Ramos (cell line): Measurements from ENCODE around the gene VEPH1.

Experiments
- in situ Hi-C: fragments of 300-500 bp; cut with MboI; formaldehyde crosslinking; loops from one replicate; pipeline ENCODE4 v1.14.3; 2022; ENCODE audit warnings: low sequenced_read_pairs; ENCODE audit not compliant: unreplicated experiment

Gene VEPH1

GRCh38 chr3:157502916-157503595 lies at the start of gene VEPH1:
TSS of gene VEPH1 (minus strand) at chr3:157503416. CDS start at chr3:157495349, 8,067 bp downstream.
- in situ Hi-C loops, result no loop called here

- in situ Hi-C loops, result no loop called here
Observed at GRCh38 chr3:157551961-157552360, 48.7 kb upstream of the VEPH1 start.

GRCh38 chr3:157549498-157549897 lies 46.3 kb upstream of the VEPH1 start:
- in situ Hi-C loops, result no loop called here

DNA sequence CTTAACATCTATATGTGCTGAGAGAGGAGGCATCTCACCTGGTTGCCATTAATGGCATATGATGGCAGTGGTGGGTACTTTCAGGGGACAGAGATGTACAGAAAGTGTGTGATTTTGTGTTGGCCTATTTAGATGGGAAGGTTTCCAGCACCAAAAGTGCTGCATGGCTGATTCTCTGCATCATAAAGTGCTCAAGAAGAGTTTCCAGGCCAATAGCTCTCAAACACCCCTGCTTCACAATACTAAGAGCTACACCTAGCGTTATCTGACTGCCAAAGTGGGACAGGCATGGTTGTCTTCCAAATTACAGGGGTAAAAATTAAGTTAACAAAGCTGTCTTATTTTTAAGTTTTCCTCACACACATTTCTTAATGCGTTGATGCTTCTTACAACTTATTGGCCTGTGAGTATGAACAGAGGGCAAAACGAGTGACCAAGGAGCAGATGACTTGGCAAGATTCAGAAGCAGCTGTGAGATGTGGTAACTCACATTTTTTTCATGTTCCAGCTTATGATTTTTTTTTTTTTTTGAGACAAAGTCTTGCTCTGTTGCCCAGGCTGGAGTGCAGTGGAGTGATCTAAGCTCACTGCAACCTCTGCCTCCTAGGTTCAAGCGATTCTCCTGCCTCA lies 41.4 kb upstream of the VEPH1 start:
- in situ Hi-C loops, result no loop called here

- in situ Hi-C loops, result no loop called here
Observed at GRCh38 chr3:157543501-157544035, 40.4 kb upstream of the VEPH1 start.

GRCh38 chr3:157542711-157543500 lies 39.7 kb upstream of the VEPH1 start:
- in situ Hi-C loops, result no loop called here

DNA sequence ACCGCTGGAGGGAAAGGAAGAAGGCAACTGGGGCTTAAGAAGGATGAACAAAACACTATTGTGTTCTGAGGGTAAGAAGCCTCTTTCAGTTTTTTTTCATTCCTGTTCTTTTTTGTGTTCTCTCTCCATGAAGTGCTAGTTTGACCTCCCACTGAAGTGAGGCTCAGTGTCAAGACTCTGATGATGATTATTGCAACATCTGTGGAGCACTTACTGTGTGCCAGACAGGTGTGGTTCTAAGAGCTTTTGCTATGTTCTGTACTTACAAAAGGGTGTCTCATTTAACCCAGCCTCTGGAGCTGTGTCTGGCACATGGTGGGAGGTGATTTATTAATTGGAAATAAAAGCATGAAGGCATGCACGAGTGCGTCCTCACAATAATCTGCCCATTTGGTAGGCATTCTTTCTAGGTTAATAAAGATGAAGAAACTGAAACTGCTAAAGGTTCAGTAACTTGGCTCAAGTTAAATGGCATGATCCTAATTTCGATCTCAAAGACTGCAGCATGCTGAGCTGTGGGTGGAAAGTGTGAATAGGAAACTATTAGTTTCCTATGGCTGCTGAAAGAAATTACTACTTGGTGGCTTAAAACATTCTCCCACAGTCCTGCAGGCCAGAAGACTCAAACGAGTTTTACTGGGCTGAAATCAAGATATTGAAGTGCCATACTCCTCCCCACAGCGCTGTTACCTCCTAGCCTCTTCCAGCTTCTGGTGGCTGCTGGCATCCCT lies 38.5 kb upstream of the VEPH1 start:
- in situ Hi-C loops, result no loop called here

DNA sequence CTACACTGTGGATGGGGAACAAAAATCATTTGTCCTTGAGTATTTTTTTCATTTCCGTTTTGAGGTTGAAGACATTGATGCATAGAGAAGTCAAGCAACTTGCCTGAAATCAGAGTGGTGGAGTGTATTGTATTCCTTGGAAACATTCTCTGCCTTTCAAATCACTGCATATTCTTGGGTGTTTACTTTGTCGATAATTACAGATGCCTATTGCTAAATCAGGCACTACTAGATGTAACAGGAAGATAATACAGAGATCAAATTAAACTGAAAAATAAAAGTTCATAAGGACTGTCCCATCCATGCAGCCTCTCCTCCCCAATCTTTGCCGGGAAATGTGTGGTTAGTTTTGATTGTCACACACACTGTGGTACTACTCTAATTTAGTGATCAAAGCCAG lies 37.4 kb upstream of the VEPH1 start:
- in situ Hi-C loops, result no loop called here

DNA sequence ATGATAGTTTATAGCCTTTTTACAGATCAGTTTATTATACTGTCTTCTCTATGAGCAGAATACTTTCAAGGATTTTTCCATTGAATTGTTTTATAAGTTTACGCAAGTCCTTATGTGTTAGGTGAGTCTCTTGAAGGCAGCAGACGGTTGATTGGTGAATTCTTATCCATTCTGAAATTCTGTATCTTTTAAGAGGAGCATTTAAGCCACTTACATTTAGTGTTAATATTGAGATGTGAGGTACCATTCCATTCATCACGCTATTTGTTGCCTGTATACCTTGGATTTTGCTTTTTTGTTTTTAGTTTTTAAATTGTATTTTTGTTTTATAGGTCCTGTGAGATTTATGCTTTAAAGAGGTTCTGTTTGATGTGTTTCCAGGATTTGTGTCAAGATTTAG lies 32.5 kb upstream of the VEPH1 start:
- in situ Hi-C loops, result no loop called here

DNA sequence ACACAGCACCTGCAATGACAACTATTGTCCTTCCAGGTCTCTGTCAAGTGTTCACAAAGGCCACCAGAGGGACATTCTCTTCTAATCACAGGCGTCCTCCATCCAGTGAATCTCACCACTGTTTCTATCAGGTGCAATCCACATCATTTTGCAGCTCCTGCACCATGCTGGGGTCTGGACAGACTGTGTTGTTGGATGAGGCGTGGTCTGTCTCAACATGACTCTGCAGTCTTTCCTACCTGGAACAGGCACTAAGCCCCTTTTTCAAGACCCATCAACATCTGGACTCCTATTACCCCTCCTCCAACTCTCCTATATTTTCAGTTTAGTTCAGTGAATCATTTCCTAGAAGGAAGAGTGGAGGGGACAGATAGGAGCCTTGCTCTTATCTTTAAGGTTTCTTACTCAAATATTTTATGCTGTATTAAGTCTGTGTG lies 31.5 kb upstream of the VEPH1 start:
- in situ Hi-C loops, result no loop called here

- in situ Hi-C loops, result no loop called here
Observed at GRCh38 chr3:157533298-157534070, 30.3 kb upstream of the VEPH1 start.

- in situ Hi-C loops, result no loop called here
Observed at GRCh38 chr3:157532529-157533297, 29.5 kb upstream of the VEPH1 start.

GRCh38 chr3:157531771-157532170 lies 28.6 kb upstream of the VEPH1 start:
- in situ Hi-C loops, result no loop called here

- in situ Hi-C loops, result no loop called here
Observed at GRCh38 chr3:157531301-157531660, 28.1 kb upstream of the VEPH1 start.

DNA sequence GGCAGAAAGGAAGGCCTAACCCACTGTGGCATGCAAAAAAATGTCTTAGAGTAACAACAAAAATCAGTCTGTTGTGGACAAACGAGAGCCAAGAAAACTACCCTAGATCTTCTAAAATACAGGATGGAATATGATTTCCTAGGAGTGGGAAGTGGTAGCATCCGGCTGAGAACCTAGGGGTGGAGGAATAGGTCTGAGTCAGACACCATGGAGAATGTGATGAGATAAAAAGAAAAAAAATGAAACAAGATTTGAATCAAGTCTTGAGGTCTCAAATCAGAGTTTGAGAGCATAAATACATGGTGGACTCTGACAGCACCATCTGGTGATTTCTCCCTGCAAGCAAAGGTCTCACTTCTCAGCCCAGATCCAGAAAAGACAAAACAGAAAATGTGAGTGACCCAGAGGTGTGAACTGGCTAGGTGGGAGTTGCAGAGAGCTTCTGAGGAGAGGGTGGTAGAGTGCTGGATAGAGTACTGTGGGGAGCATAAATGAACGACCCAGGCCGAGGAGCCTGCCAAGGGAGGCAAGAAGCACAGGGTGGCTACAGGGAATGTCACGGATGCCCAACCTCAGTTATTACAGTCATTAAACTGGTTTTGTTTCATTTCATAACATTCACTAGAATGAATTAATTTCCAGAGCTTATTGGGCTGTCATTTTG lies 27.6 kb upstream of the VEPH1 start:
- in situ Hi-C loops, result no loop called here

GRCh38 chr3:157529751-157530150 lies 26.5 kb upstream of the VEPH1 start:
- in situ Hi-C loops, result no loop called here

- in situ Hi-C loops, result no loop called here
Observed at GRCh38 chr3:157529085-157529484, 25.9 kb upstream of the VEPH1 start.

- in situ Hi-C loops, result no loop called here
Observed at GRCh38 chr3:157527131-157527881, 24.1 kb upstream of the VEPH1 start.
